ACC112 (cell line): ENCODE data around the gene IFT172.
A peak's percentile ranks its signal among the peaks of the same experiment; 100 is the strongest.

ENCODE experiments used
- H2AFZ ChIP-seq: fragments of 200-600 bp; sonication (generic); one replicate; pipeline ENCODE4 v1.6.0; 2017; ENCODE audit warnings: antibody characterized with exemption, low read length; ENCODE audit not compliant: unreplicated experiment
- H3K27ac ChIP-seq: fragments of 200-600 bp; sonication (generic); 2 replicates; pipeline ENCODE4 v1.5.1; 2014; ENCODE audit warnings: low read depth, mild to moderate bottlenecking, antibody characterized with exemption, low read length, moderate library complexity
- H3K27me3 ChIP-seq: fragments of 200-600 bp; sonication (generic); 2 replicates; pipeline ENCODE4 v1.6.1; 2014; ENCODE audit warnings: mild to moderate bottlenecking, antibody characterized with exemption, low read length, moderate library complexity, mixed read lengths; ENCODE audit not compliant: insufficient read depth
- H3K36me3 ChIP-seq: fragments of 200-600 bp; sonication (generic); 2 replicates; pipeline ENCODE4 v1.6.1; 2016; ENCODE audit warnings: mild to moderate bottlenecking, antibody characterized with exemption, low read length, moderate library complexity, mixed read lengths; ENCODE audit not compliant: insufficient read depth
- H3K4me1 ChIP-seq: fragments of 200-600 bp; sonication (generic); one replicate; pipeline ENCODE4 v1.6.1; 2016; ENCODE audit warnings: low read length, mixed read lengths; ENCODE audit not compliant: insufficient read depth, unreplicated experiment, control insufficient read depth
- H3K4me3 ChIP-seq: fragments of 200-600 bp; sonication (generic); 2 replicates; pipeline ENCODE4 v1.5.1; 2014; ENCODE audit warnings: mild to moderate bottlenecking, low read depth, low read length
- H3K79me2 ChIP-seq: fragments of 200-600 bp; sonication (generic); one replicate; pipeline ENCODE4 v1.6.0; 2016; ENCODE audit warnings: low read length; ENCODE audit not compliant: control insufficient read depth, unreplicated experiment, insufficient read depth

IFT172 gene

DNA sequence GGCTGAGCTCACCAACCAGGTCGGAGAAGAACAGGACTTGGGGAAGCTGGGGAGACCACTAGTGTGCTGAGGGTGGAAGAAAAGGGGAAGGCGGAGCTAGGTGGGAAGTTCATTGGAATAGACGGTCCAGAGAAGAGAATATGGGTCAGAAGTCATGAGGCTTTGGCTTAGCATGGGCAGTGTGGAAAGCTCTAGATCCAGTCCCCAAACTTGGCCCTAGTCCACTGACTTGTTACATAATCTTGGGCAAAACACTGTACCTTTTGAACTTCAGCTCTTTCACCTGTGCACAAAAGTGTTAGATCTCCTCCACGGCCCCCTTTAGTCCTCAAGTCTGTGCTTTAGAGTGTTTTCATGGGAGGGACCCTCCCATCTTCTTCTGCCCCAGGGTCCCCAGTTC is 17.8 kb upstream of the IFT172 start:
- H2AFZ ChIP-seq: no peak overlapping the region
- H3K27me3 ChIP-seq: no peaks in the 10 kb centered on the region
- H3K79me2 ChIP-seq: no peaks in the 10 kb centered on the region
- H3K36me3 ChIP-seq: no peaks in the 10 kb centered on the region
- H3K4me3 ChIP-seq: no peak overlapping the region
- H3K4me1 ChIP-seq: no peaks in the 10 kb centered on the region
- no peak overlapping the region for H3K27ac ChIP-seq

DNA sequence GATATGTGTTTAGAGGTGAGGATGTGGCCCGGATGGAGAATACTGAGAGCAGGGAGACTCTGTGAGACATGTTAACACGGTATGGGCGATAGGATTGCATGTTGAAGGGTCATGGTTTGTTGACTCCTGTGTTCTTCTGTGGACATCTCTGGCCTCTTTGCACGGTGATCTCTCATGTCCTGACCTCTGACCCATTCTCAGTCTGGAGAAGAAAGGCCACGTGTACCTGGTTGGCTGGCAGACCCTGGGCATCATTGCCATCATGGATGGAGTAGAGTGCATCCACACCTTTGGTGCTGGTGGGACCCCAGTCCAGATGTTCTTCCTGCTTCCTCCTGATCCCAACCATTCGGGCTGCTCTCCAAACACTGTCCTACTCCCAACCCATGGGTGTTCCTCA is 17.0 kb upstream of the IFT172 start:
- no peaks in the 10 kb centered on the region for H3K27me3 ChIP-seq
- no peaks in the 10 kb centered on the region for H3K79me2 ChIP-seq
- H2AFZ ChIP-seq: no peak overlapping the region
- H3K4me3 ChIP-seq: no peak overlapping the region
- H3K27ac ChIP-seq: no peak overlapping the region
- no peaks in the 10 kb centered on the region for H3K36me3 ChIP-seq
- H3K4me1 ChIP-seq: no peaks in the 10 kb centered on the region

DNA sequence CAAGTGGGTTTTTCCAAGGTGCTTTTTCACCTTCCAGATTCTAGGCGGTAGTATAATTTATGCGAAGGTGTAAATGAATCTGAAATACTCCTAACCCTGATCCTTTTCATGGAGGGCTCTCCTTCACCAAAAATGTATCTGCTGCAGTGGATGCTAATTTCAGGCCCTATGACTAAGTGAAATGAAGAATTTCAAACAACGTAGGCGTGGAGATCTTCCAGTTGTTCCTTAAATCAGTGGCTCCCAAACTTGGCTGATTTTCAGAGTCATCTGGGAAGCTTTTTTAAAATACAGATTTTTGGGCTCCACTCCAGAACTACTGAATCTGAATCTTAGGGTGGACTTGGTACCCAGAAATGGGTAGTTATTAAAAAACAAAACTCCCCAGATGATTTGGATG is 12.6 kb upstream of the IFT172 start:
- no peak overlapping the region for H2AFZ ChIP-seq
- H3K79me2 ChIP-seq: no peaks in the 10 kb centered on the region
- no peaks in the 10 kb centered on the region for H3K36me3 ChIP-seq
- H3K4me1 ChIP-seq: no peaks in the 10 kb centered on the region
- no peak overlapping the region for H3K4me3 ChIP-seq
- no peaks in the 10 kb centered on the region for H3K27me3 ChIP-seq
- H3K27ac ChIP-seq: no peak overlapping the region

DNA sequence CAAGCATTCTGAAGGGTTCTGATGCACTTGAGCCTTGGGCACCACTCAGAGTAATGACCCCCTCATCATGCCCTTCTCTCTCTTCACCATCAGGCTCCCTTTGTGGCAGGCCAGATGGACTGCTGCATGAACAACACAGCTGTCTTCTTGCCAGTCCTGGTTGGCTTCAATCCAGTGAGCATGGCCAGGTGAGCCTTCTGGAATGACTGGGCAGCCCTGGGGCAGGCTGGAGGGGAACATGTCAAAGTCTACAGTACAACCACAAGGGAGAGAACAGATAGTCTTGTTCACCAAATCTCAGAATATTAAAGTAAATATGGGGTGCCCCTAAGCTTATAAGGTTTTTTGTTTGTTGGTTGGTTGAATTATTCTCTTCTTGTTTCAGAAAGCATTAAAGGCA is 11.5 kb upstream of the IFT172 start:
- Histone ChIP-seq H3K36me3 (no peaks in the 10 kb centered on the region), H3K4me1 (peaks cover 10% of the 10 kb centered on the region), H3K4me3 (no peak overlapping the region), H2AFZ (no peak overlapping the region), H3K79me2 (no peaks in the 10 kb centered on the region), H3K27me3 (no peaks in the 10 kb centered on the region), H3K27ac (no peak overlapping the region)

DNA sequence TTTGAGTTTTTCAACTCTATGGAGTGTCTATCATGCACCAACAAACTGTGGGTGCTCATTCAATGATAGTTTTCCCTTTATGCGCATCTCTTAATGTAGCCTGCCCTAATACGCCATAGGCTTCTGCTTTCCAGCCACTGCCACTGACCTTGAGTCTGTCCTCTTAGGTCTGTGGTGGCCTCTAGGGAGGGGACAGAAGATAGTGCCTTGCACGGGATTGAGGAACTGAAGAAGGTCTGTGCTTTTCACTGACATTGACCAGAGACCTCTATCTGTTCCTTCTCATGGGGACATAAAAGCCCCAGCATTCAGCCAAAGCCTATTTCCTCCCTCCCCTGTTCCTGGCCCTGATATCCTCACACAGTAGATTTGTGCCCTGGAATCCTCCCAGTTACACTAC is 9.4 kb upstream of the IFT172 start:
- Histone ChIP-seq H3K4me1 (peaks cover 17% of the 10 kb centered on the region), H3K79me2 (no peaks in the 10 kb centered on the region), H3K36me3 (no peaks in the 10 kb centered on the region), H3K27ac (no peak overlapping the region), H3K27me3 (no peaks in the 10 kb centered on the region), H3K4me3 (no peak overlapping the region), H2AFZ (no peak overlapping the region)

DNA sequence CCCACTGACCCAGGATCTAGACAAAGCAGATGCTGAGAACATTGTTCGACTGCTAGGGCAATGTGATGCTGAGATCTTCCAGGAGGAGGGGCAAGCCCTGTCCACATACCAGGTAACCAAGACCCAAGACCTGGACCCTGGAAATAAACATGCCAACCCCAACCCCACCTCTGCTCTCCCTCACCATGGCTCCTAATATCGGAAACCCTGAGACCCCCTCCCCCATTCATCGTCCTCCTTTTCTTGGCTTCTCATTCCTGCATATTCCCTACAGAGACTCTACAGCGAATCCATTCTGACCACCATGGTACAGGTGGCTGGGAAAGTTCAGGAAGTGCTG is 7.7 kb upstream of the IFT172 start:
- Histone ChIP-seq H3K27me3 (no peaks in the 10 kb centered on the region), H3K4me1 (peaks cover 19% of the 10 kb centered on the region), H2AFZ (no peak overlapping the region), H3K79me2 (no peaks in the 10 kb centered on the region), H3K4me3 (no peak overlapping the region), H3K27ac (no peak overlapping the region), H3K36me3 (no peaks in the 10 kb centered on the region)

DNA sequence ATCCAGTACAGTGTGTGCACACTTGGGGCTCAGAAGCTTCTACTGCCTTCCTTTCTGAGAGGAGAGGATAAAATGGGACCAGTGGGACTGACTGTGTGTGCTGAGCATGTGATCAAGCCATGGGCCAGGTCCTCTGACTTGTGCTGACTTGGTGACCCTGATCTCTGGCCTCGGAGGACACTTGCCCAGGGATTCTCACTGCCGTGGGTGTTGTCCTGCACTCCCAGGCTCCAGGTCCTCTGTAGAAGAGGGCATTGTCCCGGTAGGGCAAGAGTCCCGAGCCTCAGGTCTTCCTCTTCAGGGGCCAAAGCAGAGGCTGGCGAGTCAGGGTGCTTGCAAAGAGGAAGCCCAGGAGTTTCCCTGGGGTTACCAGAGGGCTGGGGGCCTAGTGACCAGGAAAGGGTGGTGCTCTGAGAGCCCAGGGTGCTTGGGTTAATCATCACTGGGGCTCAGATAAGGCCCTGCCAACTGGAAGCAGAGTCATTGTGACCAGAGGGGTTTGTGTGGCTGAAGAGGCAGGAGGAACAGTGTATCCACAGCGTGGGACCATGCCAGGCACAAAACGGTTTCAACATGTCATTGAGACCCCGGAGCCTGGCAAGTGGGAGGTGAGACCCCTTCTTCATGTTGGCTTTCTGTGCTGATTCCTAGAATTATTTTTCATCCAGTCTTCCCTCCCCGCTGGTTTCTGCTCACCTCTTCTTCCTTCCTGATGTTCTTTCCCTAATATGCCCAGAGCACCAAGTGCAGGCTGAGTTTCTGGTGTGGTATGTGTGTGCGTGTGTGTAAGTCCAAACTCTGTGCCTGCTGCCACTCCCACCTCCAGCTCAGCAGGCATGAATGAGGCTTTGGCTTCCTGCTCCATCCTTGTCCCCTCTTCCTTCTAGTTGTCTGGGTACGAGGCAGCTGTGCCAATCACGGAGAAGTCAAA is 7.1 kb upstream of the IFT172 start, which contains the start of gene GCKR:
Gene GCKR, plus strand, starts transcription at position 483 of the 931 bp plus-strand sequence. Its CDS starts 66 bp downstream, at position 549.
- no peaks in the 10 kb centered on the region for H3K36me3 ChIP-seq
- H3K79me2 ChIP-seq: no peaks in the 10 kb centered on the region
- peaks cover 19% of the 10 kb centered on the region for H3K4me1 ChIP-seq
- H3K4me3 ChIP-seq: peak within 1 kb of the TSS; percentile 91
- no peak within 1 kb of the TSS for H3K27ac ChIP-seq
- peak within 1 kb of the TSS; percentile 41 for H2AFZ ChIP-seq
- no peaks in the 10 kb centered on the region for H3K27me3 ChIP-seq

DNA sequence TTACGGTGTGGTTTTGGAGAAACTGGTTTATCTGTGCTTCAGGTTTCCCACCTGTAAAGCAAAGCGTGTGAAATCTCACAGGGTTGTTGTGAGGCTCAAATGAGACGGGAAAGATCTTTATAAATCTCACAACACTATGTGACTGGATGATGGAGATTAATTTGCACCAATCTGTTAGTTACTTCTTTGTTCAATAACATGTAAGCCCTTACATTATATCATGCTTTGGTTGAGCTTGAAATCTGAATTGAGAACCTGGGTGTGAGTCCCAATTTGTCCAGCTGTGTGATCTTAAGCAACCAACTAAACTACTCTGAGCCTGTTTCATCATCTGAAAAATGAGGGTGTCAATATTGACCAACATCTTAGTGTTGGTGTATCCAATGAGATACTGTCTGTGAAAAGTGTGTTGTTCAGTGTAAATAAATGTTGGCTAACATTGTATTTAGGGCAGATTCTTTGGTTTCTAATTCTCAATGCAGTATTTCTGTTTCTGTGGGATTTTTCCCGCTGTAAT is 6.4 kb upstream of the IFT172 start:
- Histone ChIP-seq H3K36me3 (no peaks in the 10 kb centered on the region), H2AFZ (no peak overlapping the region), H3K27ac (no peak overlapping the region), H3K4me1 (peaks cover 19% of the 10 kb centered on the region), H3K79me2 (no peaks in the 10 kb centered on the region), H3K27me3 (no peaks in the 10 kb centered on the region), H3K4me3 (peak overlapping the region; percentile 91)

DNA sequence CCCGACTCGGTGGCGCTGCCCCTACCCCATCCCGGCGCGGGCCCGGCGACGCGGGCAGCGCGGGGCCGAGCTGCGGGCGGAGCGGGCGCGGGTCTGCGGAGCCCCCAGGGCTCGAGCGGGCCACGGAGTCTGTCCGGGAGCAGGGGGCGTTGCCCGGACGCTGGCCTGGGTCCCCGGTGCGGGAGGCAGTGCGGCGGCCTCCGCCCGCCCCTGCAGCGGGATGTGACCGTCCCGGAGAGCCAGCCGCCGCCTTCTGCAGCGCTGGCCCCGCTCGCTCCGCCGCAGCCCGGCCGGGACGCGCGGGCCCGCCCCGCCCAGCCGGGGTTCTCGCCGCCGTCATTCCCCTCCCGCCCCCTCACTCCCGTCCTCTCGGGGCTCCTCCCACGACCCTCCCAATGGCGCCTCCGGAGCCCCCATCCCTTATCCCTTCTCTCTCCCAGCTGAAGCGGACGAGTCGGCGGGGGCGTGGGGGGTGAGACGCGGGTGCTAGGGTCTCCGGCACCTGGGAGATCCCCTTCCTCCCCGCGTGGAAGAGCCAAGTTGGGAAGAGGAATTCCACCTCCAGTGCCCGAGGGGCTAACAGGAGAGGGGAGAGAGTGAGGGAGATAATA is 5.5 kb upstream of the IFT172 start, which contains the start of gene FNDC4:
Gene FNDC4, minus strand, starts transcription at position 257 of the 611 bp plus-strand sequence. CDS start 521 bp downstream, outside the sequence.
- Histone ChIP-seq H3K4me1 (peaks cover 19% of the 10 kb centered on the region), H3K79me2 (no peaks in the 10 kb centered on the region), H3K4me3 (peak within 1 kb of the TSS; percentile 91), H2AFZ (peak within 1 kb of the TSS; percentile 96), H3K27ac (no peak within 1 kb of the TSS), H3K27me3 (no peaks in the 10 kb centered on the region), H3K36me3 (no peaks in the 10 kb centered on the region)

DNA sequence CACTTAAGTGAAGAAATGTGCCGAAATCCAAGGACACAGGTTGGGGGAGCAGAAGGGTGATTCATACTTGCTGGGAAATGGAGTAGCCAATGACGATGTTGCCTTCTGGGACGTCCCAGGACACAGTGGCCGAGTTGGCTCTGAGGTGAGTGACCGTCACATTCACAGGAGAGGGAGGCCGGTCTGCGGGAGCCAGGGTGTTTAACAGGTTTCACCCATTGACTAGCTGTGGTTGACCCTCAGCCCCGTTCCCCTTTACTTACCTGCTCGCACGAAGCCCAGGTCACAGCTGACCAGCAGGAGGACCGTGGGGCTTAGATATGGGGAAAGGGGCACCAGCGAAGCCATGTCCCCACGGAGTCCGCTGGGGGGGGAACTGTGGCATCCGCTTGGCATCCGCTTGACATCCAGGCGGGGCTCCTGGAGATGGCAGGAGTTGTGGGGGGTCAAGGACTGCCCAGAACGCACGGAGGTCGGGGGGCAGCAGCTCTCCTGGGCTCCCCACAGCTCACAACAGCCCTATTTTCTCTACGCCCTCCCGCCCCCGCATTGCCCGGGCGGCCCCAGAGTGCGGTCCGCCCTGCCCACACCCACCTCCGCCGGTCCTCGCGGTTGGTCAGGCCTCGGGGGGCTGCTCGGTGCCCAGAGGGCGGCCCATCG is 4.9 kb upstream of the IFT172 start:
- H3K36me3 ChIP-seq: no peaks in the 10 kb centered on the region
- peaks cover 19% of the 10 kb centered on the region for H3K4me1 ChIP-seq
- H3K4me3 ChIP-seq: peak overlapping the region; percentile 91
- peak overlapping the region; percentile 96 for H2AFZ ChIP-seq
- H3K27me3 ChIP-seq: no peaks in the 10 kb centered on the region
- H3K79me2 ChIP-seq: no peaks in the 10 kb centered on the region
- H3K27ac ChIP-seq: no peak overlapping the region
